AG09319 (cell line): ENCODE data around the gene ZNF778.
"Not testable (repeated sequence)": the region's sequence is repeated elsewhere in the genome, so short reads cannot be mapped to it uniquely, and the experiment has no call there.

Experiments
- DNase-seq: peaks from one replicate; pipeline ENCODE4 v3.0.0-alpha.2; 2010; ENCODE audit warnings: low read depth; ENCODE audit errors: extremely low read depth
- CTCF ChIP-seq: IDR thresholded peaks from 2 replicates; pipeline ENCODE4 v1.5.1; 2011; ENCODE audit warnings: low read depth, mild to moderate bottlenecking, inconsistent platforms, low read length, moderate library complexity

The ZNF778 gene

GRCh38 chr16:89253548-89254287 lies 36.2 kb downstream of the ZNF778 start:
- DNase-seq = no peak

GRCh38 chr16:89256651-89257254 lies 39.2 kb downstream of the ZNF778 start:
- TF ChIP-seq CTCF = no peak
- no peak for DNase-seq

More at GRCh38 chr16:89253548-89254287, 36.2 kb downstream of the ZNF778 start:
- no peak for TF ChIP-seq CTCF

DNA sequence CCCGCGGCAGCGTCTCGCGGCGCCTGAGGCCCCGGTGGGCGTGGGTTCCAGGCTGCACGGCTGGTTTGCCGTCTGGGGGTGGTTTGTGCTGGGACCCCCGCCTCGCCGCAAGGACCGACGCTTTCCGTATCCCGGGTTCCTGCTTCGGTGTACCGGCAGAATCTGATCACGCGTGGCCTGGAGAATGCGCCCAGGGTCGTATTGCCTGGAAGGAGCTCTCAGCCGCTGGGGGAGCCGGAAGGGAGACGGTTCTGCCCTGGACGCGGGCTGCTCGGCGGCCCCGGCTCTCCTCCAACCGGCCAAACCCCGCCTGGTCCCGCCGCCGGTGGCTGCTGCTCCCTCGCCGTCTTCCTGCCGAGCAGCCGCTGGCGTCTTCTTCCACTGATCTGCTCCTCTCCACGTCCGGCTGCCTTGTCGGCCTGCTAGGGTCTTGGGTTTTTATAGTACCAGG lies 39.8 kb downstream of the ZNF778 start:
- no peak for DNase-seq
- no peak for TF ChIP-seq CTCF

- no peak; the same call in 1 of the 2 replicates for TF ChIP-seq CTCF
- no peak for DNase-seq
Observed at GRCh38 chr16:89257757-89258465, 40.4 kb downstream of the ZNF778 start.

- not testable (repeated sequence) for DNase-seq
Observed at GRCh38 chr16:89259901-89260300, 42.4 kb downstream of the ZNF778 start.

GRCh38 chr16:89261691-89262563 lies 44.4 kb downstream of the ZNF778 start:
- DNase-seq = no peak

More at GRCh38 chr16:89261691-89262563, 44.4 kb downstream of the ZNF778 start:
- TF ChIP-seq CTCF = no peak
